Measurements from ENCODE around the gene FAM53B. TPM values are rescaled to one million over a fixed set of nuclear protein-coding genes. Genes with fewer than 3 reads are reported as not detected.

Gene FAM53B
- total and polyA plus RNA-seq, 3 experiments from 2014 or later, result 28.8 to 41.6 (median 29.2) TPM

- H3K4me1 ChIP-seq (ENCODE audit: insufficient read depth, low read length), result peaks cover 99% of the 10 kb centered on the region
- H3K27ac ChIP-seq (ENCODE audit: low read depth, low read length), result peak overlapping the region; percentile 77
- no peaks in the 10 kb centered on the region for H3K36me3 ChIP-seq (ENCODE audit: insufficient read depth, low read length)
- peaks cover 0 to 6% (median 0%) of the 10 kb centered on the region in 3 donors for H3K36me3 Mint-ChIP-seq
- no peaks in the 10 kb centered on the region for H3K9me3 Mint-ChIP-seq
- no peaks in the 10 kb centered on the region for H3K9me3 ChIP-seq (ENCODE audit: low read length)
- no peaks in the 10 kb centered on the region for H3K27me3 ChIP-seq (ENCODE audit: insufficient read depth, low read length, poor library complexity, severe bottlenecking)
- peak overlapping the region; percentile 42 for H3K4me3 ChIP-seq (ENCODE audit: low read length)
- H3K4me1 Mint-ChIP-seq, result peaks cover 92 to 99% (median 97%) of the 10 kb centered on the region in 3 donors
- ChIA-PET POLR2A (interaction anchor here (0.6 to 3.9 kb wide), 21 partner anchors 9 to 247 kb away, joined by 3 to 35 read pairs (median 8); no protein-coding TSS in a partner anchor), CTCF (interaction anchor here (0.6 to 23.7 kb wide), 27 partner anchors 15 to 189 kb away, joined by 3 to 397 read pairs (median 9); partner anchors contain the start of gene FAM53B)
- H3K4me3 Mint-ChIP-seq, result peak overlapping the region; percentile 35 to 85 (median 82)
- H3K27me3 Mint-ChIP-seq, result peaks cover 0 to 2% of the 10 kb centered on the region in 2 donors
- peak overlapping the region; percentile 88 to 99 (median 98) for H3K27ac Mint-ChIP-seq
- peak; percentile 54 to 85 (median 77) for DNase-seq
Observed at GRCh38 chr10:124719213-124719851, 24.8 kb downstream of the FAM53B start.

DNA sequence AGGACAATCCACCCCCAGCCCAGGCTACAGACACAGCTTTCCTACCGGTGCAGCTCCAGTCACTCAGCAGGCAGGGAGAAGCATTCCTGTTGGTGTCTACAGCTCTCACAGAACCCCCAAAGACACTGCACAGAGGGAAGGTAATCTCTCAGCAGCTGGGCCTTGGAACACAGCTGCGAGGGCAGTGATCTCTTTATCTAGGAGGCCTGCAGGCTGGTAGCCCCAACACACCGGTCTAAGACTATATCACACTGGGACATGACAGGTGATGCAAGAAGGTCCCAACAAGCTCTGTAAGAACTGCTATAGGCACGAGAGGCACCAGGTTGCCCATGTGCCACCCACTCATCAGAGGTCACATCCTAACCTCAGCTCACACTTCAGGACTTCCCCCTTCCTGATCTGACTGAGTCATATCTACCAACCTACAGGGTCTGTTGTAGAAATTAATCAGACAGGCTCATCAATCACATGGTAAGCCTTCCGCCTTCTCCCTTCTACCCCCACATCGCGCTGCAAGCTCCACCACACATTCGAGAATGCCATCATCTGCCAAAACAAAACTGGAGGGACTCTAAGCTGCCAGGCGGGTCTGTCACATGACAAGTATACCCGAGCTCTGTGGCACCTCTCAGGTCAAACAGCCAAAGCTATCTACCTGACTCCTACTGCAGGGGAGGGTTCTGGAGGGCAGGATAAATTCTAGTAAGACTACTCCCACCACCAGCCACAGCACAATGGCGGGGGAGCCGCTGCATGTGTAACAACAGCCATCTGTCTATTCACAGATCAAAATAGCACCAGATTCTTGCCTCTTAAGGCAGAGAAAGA, 26.1 kb downstream of the FAM53B start:
- Histone ChIP-seq H3K27me3 (ENCODE audit: insufficient read depth, low read length, poor library complexity, severe bottlenecking) (no peaks in the 10 kb centered on the region), H3K27ac (ENCODE audit: low read depth, low read length) (peak overlapping the region; percentile 77), H3K9me3 (ENCODE audit: low read length) (no peaks in the 10 kb centered on the region), H3K36me3 (ENCODE audit: insufficient read depth, low read length) (no peaks in the 10 kb centered on the region), H3K4me3 (ENCODE audit: low read length) (peak overlapping the region; percentile 42), H3K4me1 (ENCODE audit: insufficient read depth, low read length) (peaks cover 99% of the 10 kb centered on the region)
- peak; percentile 71 to 91 (median 74) for DNase-seq
- Mint-ChIP-seq H3K27me3 (peaks cover 0 to 2% of the 10 kb centered on the region in 2 donors), H3K4me3 (peak overlapping the region; percentile 35 to 85 (median 82)), H3K9me3 (no peaks in the 10 kb centered on the region), H3K36me3 (peaks cover 0 to 7% (median 0%) of the 10 kb centered on the region in 3 donors), H3K4me1 (peaks cover 91 to 99% (median 97%) of the 10 kb centered on the region in 3 donors), H3K27ac (peak overlapping the region; percentile 88 to 99 (median 98))
- POLR2A ChIA-PET, result interaction anchor here (0.6 to 3.9 kb wide), 23 partner anchors 10 to 418 kb away, joined by 3 to 35 read pairs (median 7); partner anchors contain the start of gene LHPP
- CTCF ChIA-PET, result interaction anchor here (0.7 to 23.7 kb wide), 26 partner anchors 15 to 188 kb away, joined by 3 to 397 read pairs (median 10); partner anchors contain the start of gene FAM53B

- H3K4me1 Mint-ChIP-seq, result peaks cover 90 to 99% (median 97%) of the 10 kb centered on the region in 3 donors
- peak overlapping the region in 6 of 7 donors; percentile 15 to 85 (median 80) for H3K4me3 Mint-ChIP-seq
- DNase-seq, result no peak
- Histone ChIP-seq H3K36me3 (ENCODE audit: insufficient read depth, low read length) (no peaks in the 10 kb centered on the region), H3K9me3 (ENCODE audit: low read length) (no peaks in the 10 kb centered on the region), H3K27ac (ENCODE audit: low read depth, low read length) (peak overlapping the region; percentile 77), H3K4me3 (ENCODE audit: low read length) (peak overlapping the region; percentile 42), H3K4me1 (ENCODE audit: insufficient read depth, low read length) (peaks cover 98% of the 10 kb centered on the region), H3K27me3 (ENCODE audit: insufficient read depth, low read length, poor library complexity, severe bottlenecking) (no peaks in the 10 kb centered on the region)
- peaks cover 0 to 15% (median 0%) of the 10 kb centered on the region in 3 donors for H3K36me3 Mint-ChIP-seq
- POLR2A ChIA-PET, result interaction anchor here (0.8 to 3.9 kb wide), 13 partner anchors 9 to 98 kb away, joined by 3 to 35 read pairs (median 15); no protein-coding TSS in a partner anchor
- peak overlapping the region; percentile 88 to 99 (median 98) for H3K27ac Mint-ChIP-seq
- CTCF ChIA-PET, result interaction anchor here (0.7 to 23.7 kb wide), 15 partner anchors 14 to 182 kb away, joined by 3 to 397 read pairs (median 23); no protein-coding TSS in a partner anchor
- no peaks in the 10 kb centered on the region for H3K27me3 Mint-ChIP-seq
- no peaks in the 10 kb centered on the region for H3K9me3 Mint-ChIP-seq
Observed at GRCh38 chr10:124717041-124717757, 27.0 kb downstream of the FAM53B start.

GRCh38 chr10:124716369-124716768, 27.8 kb downstream of the FAM53B start:
- H3K4me1 ChIP-seq (ENCODE audit: insufficient read depth, low read length), result peaks cover 89% of the 10 kb centered on the region
- H3K4me3 Mint-ChIP-seq, result peak overlapping the region in 5 of 7 donors; percentile 61 to 85 (median 62)
- no peak overlapping the region for H3K27ac ChIP-seq (ENCODE audit: low read depth, low read length)
- no peak for DNase-seq
- peaks cover 0 to 15% (median 0%) of the 10 kb centered on the region in 3 donors for H3K36me3 Mint-ChIP-seq
- H3K27ac Mint-ChIP-seq, result peak overlapping the region; percentile 88 to 99 (median 98)
- POLR2A ChIA-PET, result interaction anchor here (0.6 to 3.9 kb wide), 6 partner anchors 9 to 66 kb away, joined by 3 to 35 read pairs (median 3); no protein-coding TSS in a partner anchor
- no peaks in the 10 kb centered on the region for H3K27me3 Mint-ChIP-seq
- peaks cover 84 to 92% (median 90%) of the 10 kb centered on the region in 3 donors for H3K4me1 Mint-ChIP-seq
- CTCF ChIA-PET, result interaction anchor here (1.6 to 23.7 kb wide), 9 partner anchors 8 to 79 kb away, joined by 3 to 397 read pairs (median 36); no protein-coding TSS in a partner anchor
- H3K9me3 ChIP-seq (ENCODE audit: low read length), result no peaks in the 10 kb centered on the region
- no peaks in the 10 kb centered on the region for H3K36me3 ChIP-seq (ENCODE audit: insufficient read depth, low read length)
- no peak overlapping the region for H3K4me3 ChIP-seq (ENCODE audit: low read length)
- H3K9me3 Mint-ChIP-seq, result no peaks in the 10 kb centered on the region
- H3K27me3 ChIP-seq (ENCODE audit: insufficient read depth, low read length, poor library complexity, severe bottlenecking), result no peaks in the 10 kb centered on the region

- H3K4me3 ChIP-seq (ENCODE audit: low read length), result no peak overlapping the region
- ChIA-PET CTCF (interaction anchor here (1.0 to 23.7 kb wide), 9 partner anchors 9 to 68 kb away, joined by 3 to 397 read pairs (median 36); no protein-coding TSS in a partner anchor), POLR2A (interaction anchor here (1.0 to 1.2 kb wide), 3 partner anchors 10 to 31 kb away, joined by 3 read pairs; no protein-coding TSS in a partner anchor)
- peak overlapping the region; percentile 88 to 99 (median 98) for H3K27ac Mint-ChIP-seq
- H3K4me1 Mint-ChIP-seq, result peaks cover 86 to 92% (median 90%) of the 10 kb centered on the region in 3 donors
- H3K36me3 ChIP-seq (ENCODE audit: insufficient read depth, low read length), result no peaks in the 10 kb centered on the region
- no peaks in the 10 kb centered on the region for H3K27me3 Mint-ChIP-seq
- no peaks in the 10 kb centered on the region for H3K27me3 ChIP-seq (ENCODE audit: insufficient read depth, low read length, poor library complexity, severe bottlenecking)
- H3K9me3 Mint-ChIP-seq, result no peaks in the 10 kb centered on the region
- peaks cover 88% of the 10 kb centered on the region for H3K4me1 ChIP-seq (ENCODE audit: insufficient read depth, low read length)
- DNase-seq, result peak in 1 of 5 donors; percentile 65
- H3K9me3 ChIP-seq (ENCODE audit: low read length), result no peaks in the 10 kb centered on the region
- peak overlapping the region; percentile 14 to 85 (median 62) for H3K4me3 Mint-ChIP-seq
- no peak overlapping the region for H3K27ac ChIP-seq (ENCODE audit: low read depth, low read length)
- peaks cover 0 to 23% (median 0%) of the 10 kb centered on the region in 3 donors for H3K36me3 Mint-ChIP-seq
Observed at GRCh38 chr10:124715439-124715838, 28.7 kb downstream of the FAM53B start.

DNA sequence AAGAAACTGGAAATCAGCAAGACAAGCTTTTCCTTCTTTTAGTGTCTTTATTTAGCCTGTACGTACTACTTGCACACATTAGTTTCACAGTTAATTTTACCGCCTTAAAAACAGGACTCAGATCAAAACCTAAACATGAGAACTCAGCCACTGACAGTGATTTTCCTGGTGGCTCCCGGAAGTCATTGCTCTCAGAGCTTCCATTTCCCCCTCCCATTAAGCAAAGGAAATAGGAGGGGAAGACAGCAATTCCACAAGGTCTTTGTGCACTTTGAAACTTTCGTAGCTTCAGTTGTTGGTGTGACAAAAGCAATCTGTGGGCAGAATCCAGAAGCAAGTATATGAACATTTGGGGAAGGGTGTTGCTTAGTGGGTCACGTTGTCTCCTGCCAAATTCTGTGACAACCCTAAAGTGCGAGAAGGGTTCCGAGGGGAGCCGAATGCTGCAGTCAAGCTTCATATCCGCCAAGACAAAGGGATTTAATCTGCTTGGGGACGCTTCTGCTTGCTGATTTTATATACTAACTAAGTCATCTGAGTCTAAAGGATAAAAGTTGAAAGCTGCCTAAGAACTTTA, 30.4 kb downstream of the FAM53B start:
- Mint-ChIP-seq H3K4me1 (peaks cover 90 to 93% (median 92%) of the 10 kb centered on the region in 3 donors), H3K4me3 (peak overlapping the region in 5 of 7 donors; percentile 2 to 68 (median 53)), H3K36me3 (peaks cover 0 to 20% (median 2%) of the 10 kb centered on the region in 3 donors), H3K27ac (peak overlapping the region; percentile 74 to 98 (median 88)), H3K27me3 (no peaks in the 10 kb centered on the region), H3K9me3 (no peaks in the 10 kb centered on the region)
- Histone ChIP-seq H3K36me3 (ENCODE audit: insufficient read depth, low read length) (no peaks in the 10 kb centered on the region), H3K27ac (ENCODE audit: low read depth, low read length) (no peak overlapping the region), H3K9me3 (ENCODE audit: low read length) (no peaks in the 10 kb centered on the region), H3K4me1 (ENCODE audit: insufficient read depth, low read length) (peaks cover 88% of the 10 kb centered on the region), H3K27me3 (ENCODE audit: insufficient read depth, low read length, poor library complexity, severe bottlenecking) (no peaks in the 10 kb centered on the region), H3K4me3 (ENCODE audit: low read length) (no peak overlapping the region)
- CTCF ChIA-PET, result interaction anchor here (0.8 to 23.7 kb wide), 7 partner anchors 11 to 81 kb away, joined by 3 to 397 read pairs (median 4); no protein-coding TSS in a partner anchor
- POLR2A ChIA-PET, result interaction anchor here (0.6 to 1.5 kb wide), 3 partner anchors 14 to 66 kb away, joined by 3 to 4 read pairs (median 4); no protein-coding TSS in a partner anchor
- peak in 1 of 5 donors; percentile 17 for DNase-seq

Data from CD8-positive, alpha-beta memory T cell (primary cell).